T1000 (cell line): ENCODE results near the gene CBX4.

Experiments
- DNase-seq: peaks from one replicate; lab custom pipeline; 2025; ENCODE audit warnings: mixed read lengths; lab: John Stamatoyannopoulos, UW

Gene CBX4

DNA sequence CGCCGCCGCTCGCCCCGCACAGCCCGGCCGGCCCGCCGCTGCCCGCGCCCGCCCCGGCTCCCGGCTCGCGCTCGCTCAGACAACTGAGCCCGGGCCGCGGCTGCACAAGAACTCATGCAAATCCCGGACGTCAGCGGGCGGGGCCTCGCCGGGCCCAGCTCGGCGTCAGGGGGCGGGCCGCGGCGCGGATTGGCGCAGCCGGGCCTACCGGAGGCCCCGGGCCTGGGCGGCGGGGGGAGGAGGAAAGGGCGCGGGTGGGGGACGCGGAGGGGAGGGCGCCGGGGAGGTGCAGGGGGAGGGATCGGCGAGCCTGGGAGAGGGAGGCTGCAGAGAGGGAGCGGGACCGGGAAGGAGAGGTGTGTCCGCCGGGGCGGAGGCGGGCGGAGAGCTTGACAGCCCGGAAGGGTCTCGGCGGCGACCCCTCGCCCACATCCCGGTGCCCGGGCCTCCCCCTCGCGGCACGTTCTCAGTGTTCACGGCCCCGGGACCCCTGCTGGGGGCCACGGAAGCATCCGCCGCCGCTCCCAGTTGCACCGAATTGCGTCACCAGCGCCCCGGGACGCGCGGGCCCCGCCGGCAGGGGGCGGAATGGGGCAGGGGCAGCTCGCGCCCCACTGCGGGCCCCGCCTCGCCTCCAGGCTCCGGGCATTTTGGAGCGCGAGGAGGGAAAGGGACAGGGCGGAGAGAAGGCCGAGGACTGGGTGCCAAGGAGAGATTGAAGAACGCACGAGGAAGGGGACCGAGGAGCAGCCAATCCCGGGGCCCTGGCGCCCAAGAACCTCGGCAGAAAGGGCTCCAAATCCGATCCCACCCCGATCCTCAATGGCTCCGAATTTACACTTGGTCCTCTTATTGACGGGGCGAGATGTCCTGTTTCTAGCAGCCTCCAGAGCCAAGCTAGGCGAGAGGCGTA is at the start of gene CBX4:
Gene CBX4 (minus strand): TSS at position 85 of the 913 bp plus-strand sequence. CDS start 189 bp downstream, outside the sequence.
- DNase-seq = peak; percentile 86

DNA sequence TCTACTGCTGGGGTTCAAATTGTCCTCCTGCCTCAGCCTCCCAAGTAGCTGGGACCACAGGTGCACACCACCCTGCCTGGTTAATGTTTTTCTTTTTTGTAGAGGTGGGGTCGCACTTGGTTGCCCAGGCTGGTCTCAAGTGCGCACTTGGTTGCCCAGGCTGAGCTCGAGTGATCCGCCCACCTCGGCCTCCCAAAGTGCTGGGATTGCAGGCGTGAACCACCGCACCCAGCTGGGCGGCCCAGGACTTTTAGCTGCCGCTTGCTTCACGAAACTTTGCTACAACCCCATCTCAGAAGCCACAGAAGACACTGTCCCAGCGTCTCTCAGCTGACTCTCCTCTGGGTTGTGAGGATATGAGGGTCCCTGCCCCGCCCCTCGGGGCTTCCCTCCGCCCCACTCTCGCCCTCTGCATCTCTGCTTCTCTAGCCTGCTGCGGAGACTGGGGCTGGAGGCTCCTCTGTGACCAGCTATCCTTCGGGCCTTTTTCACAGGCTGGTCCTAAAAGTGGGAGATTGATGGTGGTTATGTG is 48.8 kb upstream of the CBX4 start:
- no peak for DNase-seq

DNA sequence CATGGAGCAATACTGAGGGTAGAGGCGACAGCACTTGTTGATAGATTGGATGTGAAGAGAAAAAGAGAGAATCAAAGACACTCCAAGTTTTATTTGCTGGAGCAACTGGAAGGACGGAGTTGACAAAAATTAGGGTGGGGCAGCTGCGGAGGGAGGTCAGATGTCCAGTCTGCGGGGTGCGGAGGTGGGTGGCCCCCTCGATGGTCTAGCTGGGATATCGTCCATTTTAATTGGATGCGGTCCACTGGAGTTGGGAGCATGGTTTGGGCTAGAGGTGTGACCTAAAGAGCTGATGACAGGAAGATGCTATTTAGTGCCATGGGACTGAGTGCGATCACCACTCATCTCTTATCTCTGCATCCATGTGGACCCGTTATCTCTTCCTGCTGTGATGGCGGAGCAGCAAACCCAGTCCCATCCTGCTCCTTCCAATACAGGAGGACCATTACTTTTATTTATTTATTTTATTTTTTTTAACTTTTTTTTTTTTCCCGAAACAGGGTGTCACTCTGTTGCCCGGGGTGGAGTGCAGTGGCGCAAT is 48.3 kb upstream of the CBX4 start:
- no peak for DNase-seq

DNA sequence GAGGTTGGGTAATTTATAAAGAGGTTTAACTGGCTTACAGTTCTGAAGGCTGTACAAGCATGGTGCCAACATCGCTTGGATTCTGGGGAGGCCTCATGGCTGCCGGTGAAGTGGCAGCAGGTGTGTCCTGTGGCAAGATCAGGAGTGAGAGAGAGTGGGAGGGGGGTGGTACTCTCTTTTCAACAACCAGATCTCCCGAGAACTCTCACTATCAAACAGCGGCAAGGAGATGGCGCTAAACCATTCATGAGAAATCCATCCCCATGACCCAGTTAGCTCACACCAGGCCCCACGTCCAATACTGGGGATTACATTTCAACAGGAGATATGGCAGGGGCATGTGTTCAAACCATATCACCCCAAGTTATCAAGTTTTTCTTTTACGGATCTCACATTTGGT is 44.0 kb upstream of the CBX4 start:
- no peak for DNase-seq

DNA sequence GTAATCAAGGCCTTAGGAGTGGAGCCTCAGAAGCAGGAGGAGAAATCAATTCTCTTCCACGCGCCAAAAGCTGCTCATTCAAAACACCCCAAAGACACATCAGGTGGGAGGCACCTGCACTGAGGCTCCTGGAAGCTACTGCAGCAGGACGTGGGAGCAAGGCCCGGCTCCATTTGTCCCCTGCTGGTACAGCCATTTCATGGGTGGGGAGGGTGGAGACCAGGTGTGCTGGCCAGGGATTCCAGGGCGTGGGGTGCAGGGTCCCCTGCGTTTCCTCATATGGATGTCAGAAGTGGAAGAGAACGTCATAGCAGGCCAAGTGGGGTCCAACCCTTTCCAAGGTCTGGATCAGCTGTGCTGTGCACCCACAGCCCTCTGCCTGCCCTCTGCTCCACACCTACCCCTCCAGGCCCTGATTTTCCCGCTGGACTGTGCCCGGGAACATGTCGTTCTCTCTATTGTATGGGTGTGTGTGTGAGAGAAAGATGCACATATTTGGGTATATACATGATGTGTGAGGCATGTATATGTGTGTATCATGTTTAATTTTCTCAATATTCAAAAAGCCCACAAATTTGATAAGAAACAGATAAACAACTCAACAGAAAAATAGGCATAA is 39.2 kb upstream of the CBX4 start:
- DNase-seq = no peak

DNA sequence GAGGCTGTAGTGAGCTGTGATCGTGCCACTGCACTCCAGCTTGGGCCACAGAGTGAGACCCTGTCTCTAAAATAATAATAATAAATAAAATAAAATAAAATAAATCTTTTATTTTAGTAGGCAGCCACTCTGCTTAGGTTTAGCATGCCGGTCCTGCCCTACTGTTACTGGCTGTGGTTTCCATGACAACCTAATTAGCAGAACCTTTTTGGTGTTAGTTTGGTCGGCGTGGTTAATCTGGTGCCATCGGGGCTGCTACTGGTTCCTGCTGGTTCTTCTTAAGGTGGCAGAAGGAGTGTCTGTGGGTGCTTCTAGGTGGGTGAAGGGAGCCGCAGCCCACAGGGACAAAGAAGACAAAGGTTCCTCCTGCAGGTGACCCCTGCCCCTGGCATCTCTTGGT is 37.8 kb upstream of the CBX4 start:
- DNase-seq = no peak

DNA sequence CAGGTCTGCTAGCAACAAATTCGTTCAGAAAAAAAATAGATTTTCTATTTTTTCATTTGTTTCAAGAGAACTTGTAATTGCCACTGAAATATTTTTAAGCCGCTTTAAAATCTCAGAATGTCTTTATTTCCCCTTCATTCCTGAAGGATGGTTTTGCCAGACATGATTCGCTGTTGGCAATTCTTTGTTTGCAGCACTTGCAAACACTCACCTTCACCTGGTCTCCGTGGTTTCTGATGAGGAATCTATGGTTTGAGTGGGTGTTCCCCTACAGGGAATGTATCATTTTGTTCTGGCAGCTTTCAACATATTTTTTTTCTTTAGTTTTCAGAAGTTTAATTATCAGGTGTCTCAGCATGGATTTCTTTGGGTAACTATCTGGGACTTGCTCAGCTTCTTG is 36.3 kb upstream of the CBX4 start:
- no peak for DNase-seq

DNA sequence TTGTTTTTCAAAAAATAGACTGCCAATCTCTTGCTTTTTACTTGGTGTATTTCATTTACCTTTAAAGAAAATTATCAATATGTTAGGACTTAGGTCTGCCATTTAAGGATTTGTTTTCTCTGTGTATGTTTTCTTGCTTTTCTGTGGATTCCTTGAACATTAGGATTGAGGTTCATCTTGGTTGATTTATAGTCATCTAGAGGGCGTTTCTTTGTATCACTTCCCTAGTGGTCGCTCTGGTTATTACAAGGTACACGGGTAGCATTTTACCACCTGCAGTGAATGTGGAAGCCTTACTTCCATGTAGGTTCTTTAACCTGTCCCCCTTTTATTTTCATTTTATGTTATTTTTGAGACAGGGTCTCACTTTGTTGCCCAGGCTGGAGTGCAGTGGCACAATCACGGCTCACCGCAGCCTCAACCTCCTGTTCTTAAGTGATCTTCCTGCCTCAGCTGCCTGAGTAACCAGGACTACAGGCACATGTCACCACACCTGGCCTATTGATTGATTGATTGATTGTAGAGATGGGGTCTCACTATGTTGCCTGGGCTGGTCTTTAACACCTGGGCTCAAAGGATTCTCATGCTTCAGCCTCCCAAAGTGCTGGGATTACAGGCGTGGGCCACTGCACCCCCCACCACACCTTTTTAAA is 35.2 kb upstream of the CBX4 start:
- no peak for DNase-seq

DNA sequence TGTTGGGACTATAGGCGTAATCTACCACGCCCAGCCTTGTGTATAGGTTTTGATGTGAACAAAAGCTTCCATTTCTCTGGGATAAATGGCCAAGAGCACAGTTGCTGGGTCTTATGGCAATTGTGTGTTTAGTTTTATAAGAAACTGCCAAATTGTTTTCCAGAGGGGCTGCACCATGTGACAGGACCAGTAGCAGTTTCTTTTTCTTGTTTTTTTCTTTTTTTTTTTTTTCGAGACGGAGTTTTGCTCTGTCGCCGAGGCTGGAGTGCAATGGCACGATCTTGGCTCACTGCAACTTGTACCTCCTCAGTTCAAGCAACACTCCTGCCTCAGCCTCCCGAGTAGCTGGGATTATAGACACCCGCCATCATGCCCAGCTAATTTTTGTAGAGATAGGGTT is 34.3 kb upstream of the CBX4 start:
- DNase-seq = no peak

DNA sequence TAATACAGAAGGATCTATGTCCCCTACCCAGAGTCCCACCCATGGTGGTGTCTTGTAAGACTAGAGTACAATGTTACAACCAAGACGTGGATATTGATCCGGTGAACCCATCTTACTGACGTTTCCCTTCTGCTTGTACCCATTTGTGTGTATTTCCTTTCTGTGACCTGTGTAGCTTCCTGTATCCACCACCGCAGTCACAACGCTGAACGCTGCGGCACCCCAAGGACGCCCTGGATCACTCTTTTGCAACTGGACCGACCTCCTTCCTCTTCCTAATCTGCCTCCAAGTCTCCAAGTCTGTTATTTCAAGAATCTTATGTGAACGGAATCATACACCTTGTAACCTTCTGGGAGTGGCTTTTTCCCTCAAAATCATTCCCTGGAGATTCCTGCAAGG is 33.5 kb upstream of the CBX4 start:
- no peak for DNase-seq

DNA sequence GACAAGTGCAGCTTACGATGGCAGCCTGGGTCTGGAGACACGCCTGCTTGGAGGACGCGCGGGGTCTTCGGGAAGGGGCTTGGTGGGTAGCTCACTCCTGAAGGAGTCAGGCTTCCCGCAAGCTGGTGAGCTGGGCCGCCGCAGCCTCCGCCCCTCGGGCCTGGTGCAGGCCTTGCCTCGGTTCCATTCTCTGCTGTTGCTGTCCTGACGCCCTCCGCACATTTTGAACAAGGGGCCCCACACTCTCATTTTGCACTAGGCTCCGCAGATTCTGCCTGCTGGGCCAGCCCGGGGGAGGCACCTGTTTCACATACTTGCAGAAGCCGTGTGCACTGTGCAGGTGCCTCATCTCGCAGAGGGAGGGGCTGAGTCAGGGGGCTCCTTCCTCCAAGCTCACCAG is 31.9 kb upstream of the CBX4 start:
- no peak for DNase-seq

DNA sequence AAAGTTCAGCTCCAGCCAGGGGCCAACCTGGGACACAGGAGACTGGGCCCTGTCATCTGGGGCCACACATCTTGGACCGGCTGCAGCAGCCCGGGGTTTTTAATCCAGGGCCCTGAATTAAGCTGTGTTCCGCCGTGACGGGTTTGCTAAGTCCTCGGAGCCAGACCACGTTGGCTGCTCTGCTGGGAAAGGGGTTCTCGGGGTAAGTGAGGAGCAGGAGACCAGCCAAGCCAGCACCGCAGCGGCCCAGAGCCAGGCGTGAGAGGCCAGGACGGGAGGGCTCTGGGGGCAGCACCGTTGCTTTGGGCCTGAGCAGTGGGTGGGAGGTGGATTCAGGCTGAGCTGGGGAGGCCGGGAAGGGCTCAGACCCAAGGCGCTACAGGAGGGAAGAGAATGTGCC is 31.3 kb upstream of the CBX4 start:
- DNase-seq = no peak

DNA sequence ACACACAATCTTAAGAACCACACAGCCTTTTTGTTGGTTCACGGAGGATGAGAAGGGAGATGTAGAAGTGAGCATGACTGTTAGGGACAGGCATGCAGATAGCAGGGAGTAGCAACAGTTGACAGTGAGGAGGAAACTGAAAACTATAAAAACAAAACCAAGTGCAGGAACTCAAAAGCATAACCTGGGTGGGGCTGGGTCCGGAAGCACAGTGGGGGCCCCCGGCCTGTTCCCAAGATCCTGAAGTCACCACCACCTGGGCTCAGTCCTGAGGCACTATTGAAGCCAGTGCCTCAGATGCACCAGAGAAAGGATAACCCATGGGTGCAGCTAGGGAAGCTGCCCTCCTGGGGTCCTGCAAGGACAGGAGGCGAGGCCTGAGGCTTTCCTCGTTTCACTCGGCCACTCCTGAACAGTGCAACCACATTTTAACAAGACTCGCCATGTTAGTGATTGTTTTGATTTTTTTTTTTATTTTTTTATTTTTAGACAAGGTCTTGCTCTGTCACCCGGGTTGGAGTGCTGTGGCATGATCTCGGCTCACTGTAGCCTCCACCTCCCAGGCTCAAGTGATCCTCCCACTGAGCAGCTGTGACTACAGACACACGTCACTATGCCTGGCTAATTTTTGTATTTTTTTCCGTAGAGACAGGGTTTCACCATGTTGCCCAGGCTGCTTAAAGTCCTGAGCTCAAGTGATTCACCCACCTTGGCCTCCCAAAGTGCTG is 27.7 kb upstream of the CBX4 start:
- DNase-seq = no peak

DNA sequence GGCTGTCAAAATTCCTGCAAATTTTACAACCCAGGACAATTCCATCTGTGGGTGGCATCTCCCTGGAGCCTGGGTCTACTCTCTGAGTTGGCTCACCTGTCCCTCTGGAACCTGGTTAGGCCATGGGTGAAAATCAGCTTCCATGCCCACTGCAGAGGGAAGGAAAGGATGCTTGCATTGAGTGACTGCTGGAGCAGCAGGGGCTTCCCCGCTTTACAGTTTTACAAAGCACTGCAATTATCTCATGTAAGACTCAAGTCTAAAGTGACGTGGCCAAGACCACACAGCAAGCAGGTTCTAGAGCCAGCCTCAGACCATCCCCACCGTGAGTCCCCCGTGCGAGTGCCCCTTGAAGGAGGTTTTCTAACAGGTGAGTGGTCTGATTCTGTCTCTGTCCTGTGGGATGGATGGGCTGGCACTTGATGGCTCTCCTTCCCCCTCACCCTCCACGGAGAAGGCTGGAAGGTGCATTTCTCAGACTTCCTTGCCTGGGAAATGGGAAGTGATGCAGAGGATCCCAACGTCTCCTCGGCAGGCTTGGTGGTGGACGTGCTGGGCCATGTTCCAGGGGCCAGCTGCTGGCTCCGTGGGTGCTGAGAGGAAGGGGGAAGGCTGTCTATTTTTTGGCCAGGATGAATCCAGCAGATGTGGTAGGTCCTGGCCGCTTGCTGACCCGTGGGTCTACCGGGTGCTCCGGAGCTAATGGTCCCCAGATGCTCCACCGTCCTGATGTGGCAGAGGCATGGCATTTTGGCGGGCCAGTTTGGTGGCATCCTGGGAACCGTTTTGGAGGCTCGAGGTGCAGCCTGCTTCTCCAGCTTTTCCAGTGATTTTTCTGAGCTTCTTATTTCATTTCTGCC is 26.3 kb upstream of the CBX4 start:
- no peak for DNase-seq

DNA sequence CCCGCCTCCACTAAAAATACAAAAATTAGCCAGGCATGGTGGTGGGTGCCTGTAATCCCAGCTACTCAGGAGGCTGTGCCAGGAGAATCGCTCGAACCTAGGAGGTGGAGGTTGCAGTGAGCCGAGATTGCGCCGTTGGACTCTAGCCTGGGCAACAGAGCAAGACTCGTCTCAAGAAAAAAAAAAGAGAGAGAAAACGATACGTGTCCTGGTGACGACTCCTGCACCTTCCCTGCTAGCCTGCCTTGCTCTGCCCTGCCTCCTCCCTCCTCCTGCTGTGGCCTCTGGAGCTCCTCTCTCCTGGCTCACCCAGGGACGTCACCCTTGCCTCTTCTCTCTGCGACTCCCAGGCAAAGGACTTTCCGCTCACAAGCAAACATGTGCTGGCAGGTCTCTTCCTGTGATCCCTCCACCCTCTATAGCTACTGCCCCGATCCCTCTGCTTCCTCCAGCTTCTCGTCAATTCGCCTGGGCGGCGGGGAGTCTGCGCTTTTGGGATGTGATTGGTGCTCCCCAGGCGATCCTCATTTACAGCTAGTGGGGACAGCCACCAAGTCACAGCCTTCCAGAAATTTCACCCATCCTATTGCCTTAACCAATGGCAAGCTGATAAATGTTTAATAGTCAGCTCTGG is 25.5 kb upstream of the CBX4 start:
- DNase-seq = no peak

DNA sequence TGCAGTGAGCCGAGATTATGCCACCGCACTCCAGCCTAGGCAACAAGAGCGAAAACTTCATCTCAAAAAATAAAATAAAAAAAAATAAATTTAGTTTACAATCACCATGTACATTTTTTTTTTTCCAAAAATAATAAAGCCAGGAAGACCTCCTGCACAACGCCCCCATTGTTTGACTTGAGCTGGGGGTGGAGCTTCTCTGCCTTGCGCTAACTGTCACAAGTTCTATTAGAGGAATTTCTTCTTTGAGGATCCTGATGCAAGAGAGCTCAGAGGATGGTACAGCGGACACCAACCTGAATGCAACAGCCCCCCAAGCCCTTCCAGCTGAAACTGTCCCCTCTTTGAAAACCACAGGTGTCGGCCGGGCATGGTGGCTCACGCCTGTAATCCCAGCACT is 24.9 kb upstream of the CBX4 start:
- no peak for DNase-seq

DNA sequence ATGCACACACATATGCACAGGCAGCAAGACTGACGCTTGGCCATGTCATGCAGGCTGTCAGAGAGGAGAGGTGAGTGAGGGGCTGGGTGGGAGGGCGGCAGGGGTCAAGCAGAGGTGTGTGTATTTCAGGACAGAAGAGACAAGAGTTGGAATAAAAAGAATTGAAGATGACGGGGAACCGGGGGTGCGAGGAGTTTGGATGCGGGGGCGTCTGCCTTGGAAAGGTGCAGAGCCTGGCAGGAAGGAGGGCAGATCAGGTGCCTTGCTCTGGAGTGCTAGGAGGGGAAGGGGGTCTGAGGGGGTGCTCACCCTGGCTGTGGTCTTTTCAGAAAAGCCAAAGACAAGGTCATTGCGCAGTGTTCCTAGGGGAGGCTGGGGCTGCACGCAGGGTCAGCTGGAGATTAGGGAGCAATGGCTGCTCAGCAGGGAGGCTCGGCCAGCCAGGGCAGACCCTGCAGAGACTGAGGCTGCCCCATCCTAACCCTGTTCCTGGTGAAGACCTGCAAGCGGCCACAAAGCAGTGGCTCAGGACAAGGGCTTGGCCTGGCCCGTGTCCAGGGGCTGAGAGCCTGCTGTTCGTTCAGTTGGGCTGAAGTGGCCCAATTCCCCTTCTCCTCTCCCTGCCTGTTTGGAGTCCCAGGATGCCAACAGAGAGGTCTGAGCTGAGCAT is 23.7 kb upstream of the CBX4 start:
- DNase-seq = no peak

DNA sequence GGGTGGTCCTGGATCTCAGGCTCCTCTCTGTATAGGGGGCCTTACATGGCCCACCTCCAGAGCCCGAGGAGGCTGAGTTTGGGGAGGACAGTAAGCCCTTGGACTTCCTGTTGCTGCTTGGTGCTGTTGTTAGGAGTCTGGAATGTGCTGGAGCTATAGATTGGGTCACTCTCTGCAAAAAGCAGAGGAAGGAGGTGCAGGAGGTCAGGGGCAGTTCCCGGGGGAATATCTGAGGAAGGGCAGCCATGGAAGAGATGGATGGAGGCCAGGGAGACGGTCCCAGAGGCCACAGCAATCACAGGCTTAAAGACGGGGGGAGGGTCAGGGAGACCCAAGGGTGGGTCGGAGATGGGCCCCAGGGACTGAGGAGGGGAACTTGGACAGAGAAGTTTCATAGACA is 23.0 kb upstream of the CBX4 start:
- DNase-seq = no peak

DNA sequence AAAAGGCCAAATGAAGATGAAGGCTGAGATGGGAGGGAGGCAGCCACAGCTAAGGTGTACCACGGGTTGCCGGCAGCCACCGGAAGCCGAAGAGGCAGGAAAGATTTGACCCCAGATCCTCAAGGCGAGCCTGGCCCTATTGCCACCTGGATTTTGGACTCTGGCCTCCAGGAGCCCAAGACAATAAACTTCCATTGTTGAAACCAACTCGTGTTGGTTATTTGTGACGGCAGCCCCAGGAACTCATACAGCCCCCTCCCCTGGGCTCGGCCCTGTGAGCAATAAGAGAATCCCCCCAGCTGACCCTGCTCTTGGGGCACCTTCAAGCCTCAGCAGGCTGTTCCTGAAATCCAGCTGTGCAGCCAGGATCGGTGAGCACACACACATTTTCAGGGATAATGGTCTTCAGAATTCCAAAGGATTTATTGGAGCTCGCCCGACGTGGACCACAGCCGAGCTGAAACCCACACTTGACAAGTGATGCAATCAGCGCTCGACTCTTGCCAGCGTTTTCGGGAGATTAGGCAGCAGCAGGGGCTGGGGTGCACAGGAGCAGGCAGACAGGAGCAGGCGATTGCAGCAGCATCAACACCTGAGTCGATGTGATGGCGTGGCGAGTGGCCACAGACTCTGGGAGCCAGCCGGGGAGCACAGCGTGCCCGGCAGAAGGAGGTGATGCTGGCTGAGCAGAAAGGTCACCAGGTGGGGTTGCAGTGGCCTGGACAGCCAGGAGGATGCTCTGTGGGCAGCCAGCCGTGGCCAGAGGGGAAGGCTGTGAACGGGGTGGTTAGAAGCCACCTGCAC is 22.4 kb upstream of the CBX4 start:
- DNase-seq = no peak
